ENCODE measurements around the gene RPL13.
A peak's percentile ranks its signal among the peaks of the same experiment; 100 is the strongest.

RPL13 gene

DNA sequence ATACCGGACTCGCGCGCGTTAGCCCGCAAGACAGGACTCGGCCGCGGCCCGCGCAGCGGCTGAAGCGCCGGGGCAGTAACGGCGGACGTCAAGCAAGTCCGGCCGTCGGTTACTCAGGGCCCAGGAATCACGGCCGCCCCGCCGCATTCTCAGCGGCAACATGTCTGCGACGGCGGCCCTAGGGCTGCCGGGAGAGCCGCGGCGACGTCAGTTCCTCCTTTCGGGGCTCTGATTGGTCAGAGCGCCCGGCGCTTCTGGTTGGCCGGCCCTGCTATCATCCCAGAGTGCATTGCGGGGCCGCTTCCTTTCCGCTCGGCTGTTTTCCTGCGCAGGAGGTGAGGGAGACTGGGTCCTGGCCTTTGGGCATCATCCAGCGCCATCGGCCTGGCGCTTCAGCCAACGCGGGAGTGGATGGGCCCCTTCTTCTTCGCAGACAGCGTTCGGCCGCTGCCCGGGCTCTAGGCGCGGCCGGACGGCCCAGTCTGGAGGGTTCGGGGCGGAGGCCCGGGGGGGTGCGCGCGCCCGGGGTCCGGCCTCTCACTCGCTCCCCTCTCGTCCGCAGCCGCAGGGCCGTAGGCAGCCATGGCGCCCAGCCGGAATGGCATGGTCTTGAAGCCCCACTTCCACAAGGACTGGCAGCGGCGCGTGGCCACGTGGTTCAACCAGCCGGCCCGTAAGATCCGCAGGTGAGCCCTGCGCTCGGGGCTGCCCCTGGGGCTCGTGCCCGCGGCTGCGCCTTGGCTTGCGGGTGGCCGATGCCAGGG is at the start of gene RPL13:
RPL13 (plus strand) TSS at position 305 of the 764 bp plus-strand sequence; CDS start at position 583, 278 bp downstream.
- peak; percentile 90 for DNase-seq (ENCODE audit: low read depth in 2 of 2)

DNA sequence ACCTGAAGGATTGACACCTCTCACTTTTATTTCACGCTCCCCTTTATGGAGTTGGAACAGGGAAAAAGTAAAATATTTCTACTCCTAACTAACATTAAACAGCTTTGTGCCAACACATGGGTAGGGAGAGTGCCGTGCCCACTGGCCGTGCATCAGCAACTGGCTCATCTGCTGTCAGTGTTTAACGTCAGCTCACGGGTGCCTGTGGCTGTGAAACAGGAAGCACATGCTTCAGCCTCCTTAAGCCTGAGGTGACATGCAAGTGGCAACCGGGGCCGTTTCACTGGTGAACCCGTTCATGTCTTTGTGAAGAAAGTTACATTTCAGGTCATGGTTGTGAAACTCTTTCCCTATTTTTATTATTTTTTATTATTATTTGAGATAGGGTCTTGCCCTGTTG is 49.1 kb upstream of the RPL13 start:
- DNase-seq (ENCODE audit: low read depth in 2 of 2) = no peak

DNA sequence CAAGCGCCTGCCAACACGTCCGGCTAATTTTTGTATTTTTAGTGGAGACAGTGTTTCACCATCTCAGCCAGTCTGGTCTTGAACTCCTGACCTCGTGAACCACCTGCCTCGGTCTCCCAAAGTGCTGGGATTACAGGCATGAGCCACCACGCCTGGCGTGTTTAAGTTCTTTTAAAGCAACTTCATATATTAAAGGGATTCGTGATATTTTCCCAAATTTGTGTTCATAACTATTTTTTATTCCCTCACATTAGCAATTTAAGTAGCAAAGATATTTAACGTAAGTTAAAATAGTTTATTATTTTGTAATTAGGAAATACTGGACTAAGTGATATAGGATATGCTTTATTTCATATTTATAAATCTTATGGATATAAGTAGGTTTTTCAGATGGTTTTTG is 48.0 kb upstream of the RPL13 start:
- no peak for DNase-seq (ENCODE audit: low read depth in 2 of 2)

DNA sequence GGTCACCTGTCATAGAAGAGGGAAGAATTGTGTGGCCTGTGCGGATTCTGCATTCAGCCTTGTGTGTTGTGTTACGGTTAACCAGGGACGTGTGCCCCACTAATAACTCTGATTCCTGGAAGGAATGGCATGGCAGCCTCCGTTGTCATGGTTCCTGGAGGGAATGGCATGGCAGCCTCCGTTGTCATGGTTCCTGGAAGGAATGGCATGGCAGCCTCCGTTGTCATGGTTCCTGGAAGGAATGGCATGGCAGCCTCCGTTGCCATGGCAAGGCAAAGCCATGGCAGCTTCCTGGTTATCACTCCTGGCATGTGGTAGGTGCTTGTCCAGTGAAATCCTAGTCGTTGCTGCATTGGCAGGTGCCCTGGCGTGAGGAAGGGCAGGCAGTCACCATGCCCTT is 43.4 kb upstream of the RPL13 start:
- no peak for DNase-seq (ENCODE audit: low read depth in 2 of 2)

DNA sequence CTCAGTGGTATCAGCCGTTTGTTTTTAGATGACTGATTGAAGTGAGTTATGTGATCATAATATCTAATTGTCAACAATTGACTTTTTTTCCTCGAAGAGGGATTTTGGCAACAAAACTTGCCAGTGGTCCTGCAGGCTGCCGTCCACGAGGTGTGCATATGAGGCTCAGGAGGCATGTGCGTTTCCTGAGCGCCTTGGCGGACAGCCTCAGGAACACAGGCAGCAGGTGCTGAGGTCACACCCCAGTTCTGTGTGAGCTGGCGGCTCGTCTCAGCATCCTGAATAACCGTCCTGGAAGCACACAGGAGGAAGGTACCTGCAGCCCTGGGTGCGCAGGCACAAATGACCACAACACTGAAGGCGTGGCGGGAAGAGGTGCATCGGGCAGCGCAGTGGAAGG is 40.6 kb upstream of the RPL13 start:
- DNase-seq (ENCODE audit: low read depth in 2 of 2) = no peak

DNA sequence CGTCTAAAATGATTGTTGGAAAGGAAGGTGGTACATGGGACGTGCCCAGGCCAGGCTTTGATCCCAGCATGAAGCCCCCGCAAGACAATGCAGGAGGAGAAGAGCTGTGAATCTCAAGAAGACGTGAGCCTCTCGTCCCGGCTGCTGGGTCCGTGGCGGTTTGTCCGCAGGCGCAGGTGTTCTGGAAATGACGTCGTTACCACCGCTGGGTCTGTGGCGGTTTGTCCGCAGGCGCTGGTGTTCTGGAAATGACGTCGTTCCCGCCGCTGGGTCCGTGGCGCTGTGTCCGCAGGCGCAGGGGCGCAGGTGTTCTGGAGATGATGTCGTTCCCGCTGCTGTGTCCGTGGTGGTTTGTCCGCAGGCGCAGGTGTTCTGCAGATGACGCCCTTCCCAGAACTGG is 38.2 kb upstream of the RPL13 start:
- no peak for DNase-seq (ENCODE audit: low read depth in 2 of 2)

DNA sequence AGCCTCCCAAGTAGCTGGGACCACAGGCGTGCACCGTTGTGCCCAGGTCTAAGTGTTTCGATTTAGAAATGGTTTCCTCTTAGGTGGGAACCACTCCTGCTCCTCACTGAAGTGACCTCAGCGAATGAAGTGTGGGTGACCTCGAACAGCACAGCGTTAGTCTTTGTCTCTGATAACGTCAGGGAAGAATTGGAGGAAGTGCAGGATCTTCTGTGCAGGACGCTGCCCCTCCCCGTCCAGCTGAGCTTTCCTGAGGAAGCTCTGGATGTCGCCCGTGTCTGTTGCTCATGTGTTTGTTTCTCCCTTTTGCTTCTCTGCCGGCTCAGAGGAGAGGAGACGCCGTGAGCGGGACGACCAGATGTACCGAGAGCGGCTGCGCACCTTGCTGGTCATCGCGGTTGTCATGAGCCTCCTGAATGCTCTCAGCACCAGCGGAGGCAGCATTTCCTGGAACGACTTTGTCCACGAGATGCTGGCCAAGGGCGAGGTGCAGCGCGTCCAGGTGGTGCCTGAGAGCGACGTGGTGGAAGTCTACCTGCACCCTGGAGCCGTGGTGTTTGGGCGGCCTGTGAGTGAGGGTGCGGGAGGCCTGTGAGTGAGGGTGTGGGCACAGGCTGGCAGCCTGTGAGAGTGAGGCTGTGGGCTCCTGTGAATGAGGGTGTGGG is 36.7 kb upstream of the RPL13 start:
- no peak for DNase-seq (ENCODE audit: low read depth in 2 of 2)

DNA sequence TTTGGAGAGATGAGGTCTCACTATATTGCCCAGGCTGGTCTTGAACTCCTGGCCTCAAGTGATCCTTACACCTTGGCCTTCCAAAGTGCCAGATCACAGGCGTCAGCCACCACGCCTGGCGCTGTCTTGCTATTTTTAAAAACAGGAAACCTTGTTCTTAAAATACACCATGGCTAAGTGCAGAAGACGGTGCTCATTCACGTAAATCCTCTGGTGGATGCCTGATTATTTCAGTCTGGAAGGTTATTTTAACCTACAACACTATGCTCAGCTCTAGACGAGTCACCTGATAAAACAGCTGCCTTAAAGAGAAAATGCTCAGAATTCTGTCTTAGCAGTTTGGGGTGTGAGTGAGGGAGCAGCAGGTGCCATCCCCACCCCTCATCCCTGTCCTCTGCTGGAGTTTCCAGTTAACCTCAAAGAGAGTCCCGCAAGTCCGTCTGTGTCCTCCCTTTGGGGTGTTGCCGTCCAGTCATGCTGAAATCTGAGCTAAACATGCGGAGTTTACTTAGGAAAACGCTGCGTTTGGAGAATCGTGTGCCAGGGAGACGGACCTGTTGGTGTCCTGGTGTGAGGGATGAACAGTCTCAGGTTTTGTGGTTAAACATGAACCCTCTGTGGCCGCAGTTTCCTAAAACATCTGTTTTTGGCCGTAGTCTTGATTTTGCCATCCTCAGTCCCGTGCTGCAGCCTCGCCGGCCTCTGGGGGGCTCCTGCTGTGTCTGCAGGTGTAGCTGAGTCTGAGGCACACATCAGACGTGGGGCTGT is 35.2 kb upstream of the RPL13 start:
- DNase-seq (ENCODE audit: low read depth in 2 of 2) = no peak

DNA sequence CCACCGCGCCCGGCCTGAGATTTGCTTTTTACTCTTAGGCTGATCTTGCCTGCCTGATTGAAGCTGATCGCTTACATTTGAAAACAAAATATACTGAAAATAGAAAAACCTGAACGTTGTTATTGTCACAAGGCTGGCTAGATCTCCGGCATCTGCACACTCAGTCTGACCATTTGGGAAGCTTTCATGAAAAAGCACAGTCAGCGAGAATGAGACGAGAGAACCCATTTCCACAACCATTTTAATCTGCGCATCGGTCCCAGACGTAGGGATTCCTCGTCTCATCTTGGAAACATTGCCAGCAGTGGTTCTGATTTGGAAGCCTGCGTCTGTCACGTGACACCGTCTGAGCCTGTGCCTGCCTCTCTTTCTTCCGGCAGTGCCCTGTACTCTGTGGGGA is 31.4 kb upstream of the RPL13 start:
- DNase-seq (ENCODE audit: low read depth in 2 of 2) = no peak

DNA sequence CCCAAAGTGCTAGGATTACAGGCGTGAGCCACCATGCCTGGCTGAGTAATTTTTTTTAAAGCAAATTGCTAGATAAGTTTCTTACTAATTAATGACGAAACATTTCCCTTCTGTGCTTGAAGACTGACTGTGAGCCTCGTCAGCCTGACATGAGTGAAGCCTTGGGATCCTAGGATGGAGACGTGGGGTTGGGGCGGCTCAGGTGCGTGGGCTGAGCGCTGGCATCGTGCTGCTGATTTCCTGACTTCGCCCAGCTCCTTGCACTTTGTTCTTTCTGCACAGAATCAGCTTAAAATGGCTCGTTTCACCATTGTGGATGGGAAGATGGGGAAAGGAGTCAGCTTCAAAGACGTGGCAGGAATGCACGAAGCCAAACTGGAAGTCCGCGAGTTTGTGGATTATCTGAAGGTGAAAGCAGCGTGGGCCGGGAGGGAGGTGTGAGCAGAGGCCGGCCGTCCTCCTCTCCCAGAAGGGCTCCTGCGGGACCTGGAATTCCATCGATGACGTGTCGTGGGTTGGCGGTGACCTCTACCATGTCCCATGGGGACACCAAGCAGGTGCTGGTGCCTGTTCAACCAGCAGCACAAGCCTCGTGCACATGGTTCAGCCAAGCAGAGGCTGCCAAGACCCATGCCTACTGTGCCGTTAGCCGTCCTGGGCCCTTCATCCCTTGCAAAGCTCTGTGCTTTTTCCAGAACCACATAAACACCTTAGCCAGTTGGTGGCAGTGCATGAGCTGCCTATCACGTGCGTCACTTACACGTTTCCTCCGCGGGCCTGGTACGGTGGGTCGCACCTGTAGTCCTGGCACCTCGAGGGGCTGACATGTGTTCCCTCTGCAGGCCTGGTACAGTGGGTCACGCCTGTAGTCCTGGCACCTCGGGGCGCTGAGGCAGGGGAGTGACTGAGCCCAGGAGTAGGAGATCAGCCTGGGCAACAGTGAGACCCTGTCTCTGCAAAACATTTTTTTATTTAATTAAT is 29.8 kb upstream of the RPL13 start:
- no peak for DNase-seq (ENCODE audit: low read depth in 2 of 2)

DNA sequence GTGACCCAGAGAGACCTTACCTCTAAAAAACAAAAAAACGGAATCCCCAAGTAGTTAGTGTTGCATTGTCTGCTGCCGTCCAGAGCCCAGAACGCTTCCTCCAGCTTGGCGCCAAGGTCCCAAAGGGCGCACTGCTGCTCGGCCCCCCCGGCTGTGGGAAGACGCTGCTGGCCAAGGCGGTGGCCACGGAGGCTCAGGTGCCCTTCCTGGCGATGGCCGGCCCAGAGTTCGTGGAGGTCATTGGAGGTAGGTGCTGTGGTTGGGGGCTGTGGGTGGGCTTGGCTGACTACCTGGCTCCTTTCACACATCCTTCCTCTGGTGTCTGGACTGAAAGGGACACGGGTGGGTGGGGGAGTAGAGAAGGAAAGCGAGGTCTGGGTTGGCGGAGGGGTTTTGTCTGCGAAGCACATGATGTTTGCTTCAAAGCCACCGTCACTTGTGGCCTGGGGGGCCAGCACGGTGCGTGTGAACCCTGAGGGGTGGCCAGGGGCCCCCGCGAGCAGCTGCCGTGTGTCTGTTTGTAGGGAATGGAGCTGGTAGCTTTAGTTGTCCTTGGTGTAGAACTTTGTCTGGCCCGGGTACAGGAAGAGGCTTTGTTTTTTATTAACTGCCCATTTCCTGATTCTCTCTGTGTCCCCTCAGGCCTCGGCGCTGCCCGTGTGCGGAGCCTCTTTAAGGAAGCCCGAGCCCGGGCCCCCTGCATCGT is 28.5 kb upstream of the RPL13 start:
- no peak for DNase-seq (ENCODE audit: low read depth in 2 of 2)

DNA sequence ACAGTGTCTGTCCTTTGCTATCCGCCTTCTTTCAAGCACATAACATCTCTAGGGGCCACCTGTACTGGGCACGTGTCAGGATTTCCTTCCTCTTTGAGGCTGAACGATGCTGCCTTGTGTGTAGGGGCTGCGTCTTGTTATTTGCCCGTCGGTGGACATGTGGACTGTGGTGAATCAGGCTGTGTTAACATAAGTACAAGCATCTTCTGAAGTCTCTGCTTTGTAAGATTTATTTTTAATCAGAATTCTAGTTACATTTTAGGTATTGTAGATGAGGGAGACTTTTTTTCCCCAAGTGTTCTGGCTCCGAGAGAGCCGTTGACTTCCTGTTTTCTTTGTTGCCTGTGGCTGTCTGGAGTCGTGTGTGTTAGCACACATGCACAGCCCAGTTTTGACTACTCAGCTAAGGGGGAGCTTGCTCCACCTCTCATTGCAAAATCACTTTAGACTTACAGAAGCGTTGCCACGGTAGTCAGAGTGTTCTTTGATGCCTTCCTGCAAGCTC is 26.2 kb upstream of the RPL13 start:
- DNase-seq (ENCODE audit: low read depth in 2 of 2) = no peak

DNA sequence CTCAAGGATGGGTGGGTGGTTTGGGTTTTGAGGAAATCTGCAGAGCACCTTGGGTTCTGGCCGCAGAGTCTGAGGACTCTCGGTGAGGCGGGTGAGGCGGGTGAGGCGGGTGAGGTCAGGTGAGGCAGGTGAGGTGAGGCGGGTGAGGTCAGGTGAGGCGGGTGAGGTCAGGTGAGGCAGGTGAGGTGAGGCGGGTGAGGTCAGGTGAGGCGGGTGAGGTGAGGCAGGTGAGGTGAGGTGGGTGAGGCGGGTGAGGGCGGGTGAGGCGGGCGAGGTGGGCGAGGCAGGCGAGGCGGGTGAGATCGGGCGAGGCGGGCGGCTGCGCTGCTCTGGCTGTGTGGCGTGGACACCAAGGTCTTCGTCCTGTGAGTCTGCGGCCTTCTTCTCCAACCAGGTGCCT is 24.1 kb upstream of the RPL13 start:
- no peak for DNase-seq (ENCODE audit: low read depth in 2 of 2)

DNA sequence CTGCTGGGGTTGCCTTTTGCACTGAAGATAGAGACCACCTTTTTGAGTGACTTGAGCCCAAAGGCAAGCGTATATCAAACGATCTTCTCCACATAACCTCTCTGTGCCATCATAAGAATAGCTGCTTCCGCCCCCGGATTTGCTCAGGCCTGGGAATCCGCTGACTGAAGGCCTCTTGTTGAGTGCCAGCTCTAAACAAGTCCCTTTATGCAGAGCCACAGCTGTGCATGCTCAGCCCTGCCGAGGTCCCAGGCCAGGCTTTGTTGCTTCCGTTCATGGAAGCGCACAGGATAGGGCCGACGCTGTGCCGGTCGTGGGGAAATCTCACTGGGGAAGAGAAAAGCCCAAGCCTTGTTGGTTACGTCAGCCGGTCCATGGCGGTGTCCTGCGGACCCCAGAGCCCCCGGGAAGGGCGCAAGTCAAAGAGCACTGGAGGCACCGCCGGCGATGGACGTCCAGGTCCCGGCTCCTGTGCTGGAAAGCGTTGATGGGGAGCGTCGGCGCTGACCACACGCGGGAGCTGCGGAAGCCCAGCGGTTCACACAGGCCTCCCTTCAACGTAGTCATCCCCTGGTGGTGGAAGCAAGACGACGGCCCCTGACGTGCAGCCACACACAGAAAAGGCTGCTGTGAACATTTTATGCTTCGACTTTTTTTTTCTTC is 23.5 kb upstream of the RPL13 start:
- DNase-seq (ENCODE audit: low read depth in 2 of 2) = no peak

DNA sequence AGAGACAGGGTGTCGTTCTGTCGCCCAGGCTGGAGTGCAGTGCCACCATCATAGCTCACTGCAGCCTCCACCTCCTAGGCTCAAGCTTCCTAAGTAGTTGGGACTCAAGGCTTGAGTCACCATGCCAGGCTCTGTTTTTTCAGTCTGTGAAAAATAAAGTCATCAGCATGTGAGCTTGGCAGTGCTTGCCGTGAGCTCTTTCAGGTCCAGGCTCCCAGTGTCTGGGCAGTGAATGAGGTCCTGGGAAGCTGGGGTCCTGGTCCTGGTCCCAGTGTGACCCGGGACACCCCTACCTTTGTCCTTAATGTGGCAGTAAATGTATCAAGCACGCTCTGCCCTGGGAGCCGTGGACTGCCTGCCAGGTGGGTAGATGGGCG is 22.9 kb upstream of the RPL13 start:
- DNase-seq (ENCODE audit: low read depth in 2 of 2) = no peak

DNA sequence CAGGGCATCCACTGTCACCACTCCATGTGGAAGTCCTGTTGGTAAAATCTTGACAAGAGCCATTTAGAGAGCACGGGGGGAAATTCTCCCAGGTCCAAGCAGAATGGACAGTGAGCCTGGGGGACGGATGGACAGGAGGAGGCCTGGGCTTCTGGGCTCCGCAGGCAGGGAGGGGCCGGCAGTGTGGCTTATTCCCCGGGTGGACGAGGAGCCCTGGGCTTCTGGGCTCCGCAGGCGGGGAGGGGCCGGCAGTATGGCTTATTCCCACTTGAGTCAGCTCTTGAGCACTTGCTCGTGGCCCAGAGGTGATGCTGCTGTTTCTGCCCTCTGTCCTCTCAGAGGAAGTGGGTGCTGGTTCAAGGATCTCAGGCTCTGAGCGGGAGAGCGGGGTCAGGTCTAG is 22.2 kb upstream of the RPL13 start:
- DNase-seq (ENCODE audit: low read depth in 2 of 2) = no peak

DNA sequence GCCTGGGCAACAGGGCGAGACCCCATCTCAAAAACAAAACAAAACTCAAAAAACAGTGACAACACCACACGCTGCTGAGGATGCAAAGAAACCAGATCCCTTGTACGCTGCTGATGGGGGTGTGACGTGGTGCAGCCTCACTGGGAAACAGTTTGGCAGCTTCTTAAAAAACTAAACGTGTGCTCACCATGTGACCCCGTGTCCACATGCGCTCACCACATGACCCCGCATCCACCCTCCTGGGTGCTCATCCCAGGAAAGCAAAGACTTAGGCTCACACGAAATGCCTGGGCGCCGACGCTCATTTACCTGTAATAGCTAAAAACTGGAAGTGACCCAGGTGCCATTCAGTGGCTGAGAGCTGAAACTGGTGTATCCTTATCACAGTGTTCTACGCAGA is 19.9 kb upstream of the RPL13 start:
- DNase-seq (ENCODE audit: low read depth in 2 of 2) = no peak

DNA sequence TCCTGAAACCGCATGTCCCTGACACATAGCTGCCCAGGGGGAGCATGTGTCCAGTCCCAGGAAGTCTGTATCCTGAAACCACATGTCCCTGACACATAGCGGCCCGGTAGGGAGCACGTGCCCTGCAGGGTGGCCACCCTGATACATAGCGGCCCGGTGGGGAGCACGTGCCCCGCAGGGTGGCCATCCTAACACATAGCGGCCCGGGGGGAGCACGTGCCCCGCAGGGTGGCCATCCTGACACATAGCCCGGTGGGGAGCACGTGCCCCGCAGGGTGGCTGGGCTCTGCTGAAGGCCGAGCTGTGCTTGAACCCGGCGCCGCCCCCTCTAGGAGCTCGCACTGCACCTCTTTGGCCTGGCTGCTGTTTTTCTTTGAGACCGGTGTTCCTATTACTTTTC is 18.7 kb upstream of the RPL13 start:
- no peak for DNase-seq (ENCODE audit: low read depth in 2 of 2)

DNA sequence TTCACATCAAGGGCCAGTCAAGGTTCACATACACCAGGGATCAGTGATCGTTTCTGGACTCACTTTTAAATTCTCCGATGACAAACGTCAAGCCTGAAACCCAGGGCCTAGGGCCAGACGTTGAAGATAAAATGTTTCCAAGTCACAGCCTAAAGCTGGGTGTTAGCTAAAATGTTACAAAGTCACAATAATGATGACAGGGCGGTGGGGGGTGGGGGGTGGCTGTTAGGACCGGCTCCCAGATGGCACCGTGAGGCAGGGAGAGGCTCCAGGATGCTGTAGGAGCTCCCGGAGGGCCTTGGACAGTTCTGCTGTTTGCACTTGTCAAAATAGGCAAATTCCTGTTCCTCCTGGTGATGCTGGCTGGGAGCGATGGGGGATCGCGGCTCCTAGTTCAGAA is 16.4 kb upstream of the RPL13 start:
- no peak for DNase-seq (ENCODE audit: low read depth in 2 of 2)

DNA sequence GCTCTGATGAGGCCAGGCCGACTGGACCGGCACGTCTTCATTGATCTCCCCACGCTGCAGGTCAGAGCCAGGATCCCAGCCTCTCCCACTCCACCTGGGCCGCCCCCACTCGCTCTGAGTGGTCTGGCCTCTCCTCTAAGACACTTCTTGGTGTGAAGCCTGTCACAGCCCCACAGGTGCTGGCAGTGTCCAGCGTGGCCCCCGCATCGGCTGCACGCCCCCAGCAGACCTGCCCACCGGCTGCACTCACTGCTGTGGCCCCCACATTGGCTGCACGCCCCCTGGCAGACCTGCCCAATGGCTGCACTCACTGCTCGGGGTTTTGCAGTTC is 15.8 kb upstream of the RPL13 start:
- DNase-seq (ENCODE audit: low read depth in 2 of 2) = no peak

Data from stimulated activated CD4-positive, alpha-beta T cell treated with anti-CD3 and anti-CD28 coated beads, Interleukin-15, amount 100 ng/mL, for 48 hours (primary cell).